ENCODE measurements around the gene TMEM245.
"Not testable (repeated sequence)": the region's sequence is repeated elsewhere in the genome, so short reads cannot be mapped to it uniquely, and the experiment has no call there.

TMEM245 gene

DNA sequence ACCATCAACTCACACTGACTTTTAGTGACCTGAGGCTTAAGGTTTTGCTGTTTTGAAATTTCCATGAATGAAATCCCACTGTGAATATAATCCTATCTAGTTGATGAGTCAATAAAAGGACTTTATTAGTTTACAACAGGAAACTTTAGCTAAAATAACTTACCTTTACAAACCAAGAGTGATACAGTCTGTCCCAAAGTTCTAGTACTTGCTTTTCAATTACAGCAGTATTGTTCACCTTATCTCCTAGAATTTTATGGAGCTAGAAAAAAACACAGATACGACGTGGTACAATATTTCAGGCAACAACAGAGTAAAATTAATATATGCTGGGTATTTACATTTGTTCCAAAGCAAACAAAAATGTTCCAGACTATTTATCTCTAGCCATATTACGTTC, 59.6 kb downstream of the TMEM245 start:
- H3K9ac ChIP-seq = no peak overlapping the region
- H3K4me1 ChIP-seq = no peaks in the 10 kb centered on the region
- H3K4me2 ChIP-seq (ENCODE audit: low read length) = no peak overlapping the region
- no peaks in the 10 kb centered on the region for H3K9me3 ChIP-seq (ENCODE audit: control insufficient read depth, low read length)
- no peaks in the 10 kb centered on the region for H3K79me2 ChIP-seq
- H3K36me3 ChIP-seq (ENCODE audit: control insufficient read depth, insufficient read depth, low read length) = no peaks in the 10 kb centered on the region
- H3K27ac ChIP-seq = no peak overlapping the region
- no peaks in the 10 kb centered on the region for H3K27me3 ChIP-seq (ENCODE audit: control insufficient read depth, insufficient read depth, low read length)
- no peak overlapping the region for H3K4me3 ChIP-seq (ENCODE audit: low read depth, low read length)
- TF ChIP-seq CTCF (IDR thresholded peaks at IDR 0.05) = no peak
- no peak overlapping the region for H2AFZ ChIP-seq

- not testable (repeated sequence) for H3K36me3 ChIP-seq (ENCODE audit: control insufficient read depth, insufficient read depth, low read length); H3K9ac ChIP-seq; H2AFZ ChIP-seq; H3K4me1 ChIP-seq; H3K4me3 ChIP-seq (ENCODE audit: low read depth, low read length); H3K9me3 ChIP-seq (ENCODE audit: control insufficient read depth, low read length); H3K79me2 ChIP-seq; H3K27ac ChIP-seq; H3K27me3 ChIP-seq (ENCODE audit: control insufficient read depth, insufficient read depth, low read length); H3K4me2 ChIP-seq (ENCODE audit: low read length)
Measured at GRCh38 chr9:109053121-109053520, 66.6 kb downstream of the TMEM245 start.

DNA sequence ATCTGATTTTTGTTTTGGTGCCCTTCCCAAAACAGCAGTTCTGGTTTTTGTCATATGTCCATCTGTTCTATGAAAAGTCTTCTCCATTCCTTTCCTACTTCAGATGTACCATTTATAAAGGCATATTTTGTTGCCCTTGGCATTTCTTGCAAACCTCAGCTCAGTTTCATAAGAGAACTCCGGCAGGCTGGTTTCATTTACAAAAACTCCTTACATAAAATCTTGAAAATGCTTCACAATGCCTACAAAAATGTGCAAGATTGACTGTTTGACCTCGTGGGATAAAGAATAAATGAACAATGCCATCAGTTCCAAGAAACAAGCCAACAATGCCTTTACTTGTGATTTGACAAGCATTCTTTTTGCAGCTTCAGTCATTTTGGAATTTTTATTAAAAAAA, 67.3 kb downstream of the TMEM245 start:
- no peaks in the 10 kb centered on the region for H3K79me2 ChIP-seq
- H2AFZ ChIP-seq = no peak overlapping the region
- H3K4me3 ChIP-seq (ENCODE audit: low read depth, low read length) = no peak overlapping the region
- no peak overlapping the region for H3K9ac ChIP-seq
- H3K9me3 ChIP-seq (ENCODE audit: control insufficient read depth, low read length) = no peaks in the 10 kb centered on the region
- H3K4me2 ChIP-seq (ENCODE audit: low read length) = no peak overlapping the region
- no peaks in the 10 kb centered on the region for H3K4me1 ChIP-seq
- H3K27me3 ChIP-seq (ENCODE audit: control insufficient read depth, insufficient read depth, low read length) = no peaks in the 10 kb centered on the region
- no peak overlapping the region for H3K27ac ChIP-seq
- TF ChIP-seq CTCF (IDR thresholded peaks at IDR 0.05) = no peak
- H3K36me3 ChIP-seq (ENCODE audit: control insufficient read depth, insufficient read depth, low read length) = no peaks in the 10 kb centered on the region

DNA sequence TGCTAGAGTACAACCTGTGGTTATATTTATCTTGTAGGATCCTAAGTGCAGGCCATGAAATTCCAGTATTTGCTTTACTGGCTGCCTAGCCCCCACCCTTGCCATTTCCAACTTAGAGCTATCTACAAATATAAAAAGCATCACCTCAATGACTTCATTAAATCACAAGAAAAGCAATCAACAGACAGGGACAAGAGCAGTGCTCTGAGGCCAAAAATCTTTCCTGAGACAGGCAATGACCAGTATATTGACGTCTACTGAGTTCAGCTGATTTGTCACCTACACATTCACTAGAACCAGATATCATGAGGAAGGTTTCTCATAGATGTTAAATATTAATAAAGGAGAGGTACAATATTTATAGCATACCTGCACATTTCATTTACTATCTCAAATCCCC, 68.0 kb downstream of the TMEM245 start:
- Histone ChIP-seq H3K27me3 (ENCODE audit: control insufficient read depth, insufficient read depth, low read length) (no peaks in the 10 kb centered on the region), H3K4me2 (ENCODE audit: low read length) (no peak overlapping the region), H3K9ac (no peak overlapping the region), H3K79me2 (no peaks in the 10 kb centered on the region), H3K27ac (no peak overlapping the region), H2AFZ (no peak overlapping the region), H3K9me3 (ENCODE audit: control insufficient read depth, low read length) (no peaks in the 10 kb centered on the region), H3K4me1 (no peaks in the 10 kb centered on the region), H3K36me3 (ENCODE audit: control insufficient read depth, insufficient read depth, low read length) (no peaks in the 10 kb centered on the region), H3K4me3 (ENCODE audit: low read depth, low read length) (no peak overlapping the region)
- no peak for TF ChIP-seq CTCF (IDR thresholded peaks at IDR 0.05)

GRCh38 chr9:109050444-109050843, 69.3 kb downstream of the TMEM245 start:
- Histone ChIP-seq H3K27ac (no peak overlapping the region), H3K9ac (no peak overlapping the region), H3K4me2 (ENCODE audit: low read length) (no peak overlapping the region), H3K4me1 (no peaks in the 10 kb centered on the region), H3K27me3 (ENCODE audit: control insufficient read depth, insufficient read depth, low read length) (no peaks in the 10 kb centered on the region), H3K79me2 (no peaks in the 10 kb centered on the region), H3K36me3 (ENCODE audit: control insufficient read depth, insufficient read depth, low read length) (no peaks in the 10 kb centered on the region), H3K4me3 (ENCODE audit: low read depth, low read length) (no peak overlapping the region), H2AFZ (no peak overlapping the region), H3K9me3 (ENCODE audit: control insufficient read depth, low read length) (no peaks in the 10 kb centered on the region)
- no peak for TF ChIP-seq CTCF (IDR thresholded peaks at IDR 0.05)
